PC-9 (cell line): ENCODE results near the gene NADK2.
"Not testable (repeated sequence)": the region's sequence is repeated elsewhere in the genome, so short reads cannot be mapped to it uniquely, and the experiment has no call there.

Experiments
- CTCF ChIP-seq: fragments of 200-600 bp; sonication (generic); conservative IDR thresholded peaks from 2 replicates; pipeline ENCODE4 v1.6.1; 2017; ENCODE audit warnings: mixed run types, antibody characterized with exemption, mild to moderate bottlenecking, moderate library complexity
- EZH2 ChIP-seq: fragments of 200-600 bp; sonication (generic); IDR thresholded peaks from 2 replicates; pipeline ENCODE4 v1.8.0; 2017; ENCODE audit warnings: antibody characterized with exemption, low read depth

- TF ChIP-seq CTCF, EZH2: not testable (repeated sequence)
Observed at GRCh38 chr5:36283775-36284174, 42.0 kb upstream of the NADK2 start.
